Mesothelial cell of epicardium (in vitro differentiated cells): ENCODE results near the gene BCL2L12. TPM values are rescaled to one million over a fixed set of nuclear protein-coding genes. Genes with fewer than 3 reads are reported as not detected.
"Not testable (repeated sequence)": the region's sequence is repeated elsewhere in the genome, so short reads cannot be mapped to it uniquely, and the experiment has no call there.

Experiments used
- DNase-seq, 2 experiments: peaks; one replicate each; pipeline ENCODE4 v3.0.0; 2021; ENCODE audit warnings: low spot score in 2 of 2; ENCODE audit not compliant: unreplicated experiment in 2 of 2
- H3K27ac Mint-ChIP-seq: 2 replicates; pipeline ENCODE4 v1.8.0; 2021; ENCODE audit warnings: mixed read lengths
- H3K27me3 Mint-ChIP-seq: 2 replicates; pipeline ENCODE4 v1.8.0; 2021; ENCODE audit warnings: low read depth, mixed read lengths
- H3K36me3 Mint-ChIP-seq: 2 replicates; pipeline ENCODE4 v1.8.0; 2021; ENCODE audit warnings: mixed read lengths
- H3K4me1 Mint-ChIP-seq: 2 replicates; pipeline ENCODE4 v1.8.0; 2021; ENCODE audit warnings: mixed read lengths
- H3K4me3 Mint-ChIP-seq: 2 replicates; pipeline ENCODE4 v1.8.0; 2021; ENCODE audit warnings: mild to moderate bottlenecking, moderate library complexity, mixed read lengths
- H3K9me3 Mint-ChIP-seq: 2 replicates; pipeline ENCODE4 v1.8.0; 2021; ENCODE audit warnings: mixed read lengths
- CTCF ChIP-seq: fragments of 200-600 bp; sonication (generic); IDR thresholded peaks from one replicate; pipeline ENCODE4 v1.5.0; 2021; ENCODE audit warnings: antibody characterized with exemption; ENCODE audit not compliant: unreplicated experiment
- total RNA-seq: library from RNA; stranded (reverse); gene quantifications from 3 replicates; pipeline ENCODE4 v1.2.1, GENCODE V29; 2021

Gene BCL2L12
- total RNA-seq, 1 donor from 2014 or later = 44.7 TPM

GRCh38 chr19:49626226-49626625 is 39.5 kb upstream of the BCL2L12 start:
- Mint-ChIP-seq H3K27me3 (no peaks in the 10 kb centered on the region), H3K27ac (no peak overlapping the region), H3K4me3 (no peak overlapping the region), H3K4me1 (peaks cover 6% of the 10 kb centered on the region), H3K36me3 (peaks cover 30% of the 10 kb centered on the region), H3K9me3 (no peaks in the 10 kb centered on the region)
- no peak for TF ChIP-seq CTCF
- DNase-seq = no peak

GRCh38 chr19:49629659-49630058 is 36.1 kb upstream of the BCL2L12 start:
- H3K27ac Mint-ChIP-seq = peak overlapping the region; percentile 9
- DNase-seq = no peak
- no peaks in the 10 kb centered on the region for H3K27me3 Mint-ChIP-seq
- peaks cover 6% of the 10 kb centered on the region for H3K4me1 Mint-ChIP-seq
- no peaks in the 10 kb centered on the region for H3K9me3 Mint-ChIP-seq
- peaks cover 20% of the 10 kb centered on the region for H3K36me3 Mint-ChIP-seq
- TF ChIP-seq CTCF = no peak
- H3K4me3 Mint-ChIP-seq = no peak overlapping the region

GRCh38 chr19:49631014-49631588 is 34.6 kb upstream of the BCL2L12 start:
- Mint-ChIP-seq H3K9me3 (no peaks in the 10 kb centered on the region), H3K27me3 (no peaks in the 10 kb centered on the region), H3K36me3 (peaks cover 20% of the 10 kb centered on the region), H3K27ac (peak overlapping the region; percentile 21), H3K4me3 (no peak overlapping the region), H3K4me1 (peaks cover 16% of the 10 kb centered on the region)
- DNase-seq = no peak
- no peak for TF ChIP-seq CTCF

- no peak overlapping the region for H3K4me3 Mint-ChIP-seq
Observed at GRCh38 chr19:49631610-49632192, 34.0 kb upstream of the BCL2L12 start.

GRCh38 chr19:49632576-49632975 is 33.2 kb upstream of the BCL2L12 start:
- no peak for TF ChIP-seq CTCF
- H3K27me3 Mint-ChIP-seq = no peaks in the 10 kb centered on the region
- peaks cover 21% of the 10 kb centered on the region for H3K4me1 Mint-ChIP-seq
- DNase-seq = no peak
- H3K36me3 Mint-ChIP-seq = peaks cover 14% of the 10 kb centered on the region
- H3K4me3 Mint-ChIP-seq = no peak overlapping the region
- H3K9me3 Mint-ChIP-seq = no peaks in the 10 kb centered on the region
- no peak overlapping the region for H3K27ac Mint-ChIP-seq

More at GRCh38 chr19:49631610-49632192, 34.0 kb upstream of the BCL2L12 start:
- H3K27me3 Mint-ChIP-seq = no peaks in the 10 kb centered on the region
- peaks cover 19% of the 10 kb centered on the region for H3K36me3 Mint-ChIP-seq
- DNase-seq = no peak
- TF ChIP-seq CTCF = no peak
- H3K4me1 Mint-ChIP-seq = peaks cover 19% of the 10 kb centered on the region
- no peaks in the 10 kb centered on the region for H3K9me3 Mint-ChIP-seq
- no peak overlapping the region for H3K27ac Mint-ChIP-seq

- not testable (repeated sequence) for H3K36me3 Mint-ChIP-seq, DNase-seq, H3K27ac Mint-ChIP-seq, H3K9me3 Mint-ChIP-seq, H3K27me3 Mint-ChIP-seq, H3K4me3 Mint-ChIP-seq
- peaks cover 27% of the 10 kb centered on the region for H3K4me1 Mint-ChIP-seq
Observed at GRCh38 chr19:49633273-49633672, 32.5 kb upstream of the BCL2L12 start.
